IPS-NIHi7 (cell line): ENCODE results near the gene PHLPP1.
A peak's percentile ranks its signal among the peaks of the same experiment; 100 is the strongest.

Experiments used
- DNase-seq: peaks from one replicate; pipeline ENCODE4 v3.0.0; 2012; ENCODE audit warnings: mixed read lengths; ENCODE audit errors: extremely low spot score

Gene PHLPP1

DNA sequence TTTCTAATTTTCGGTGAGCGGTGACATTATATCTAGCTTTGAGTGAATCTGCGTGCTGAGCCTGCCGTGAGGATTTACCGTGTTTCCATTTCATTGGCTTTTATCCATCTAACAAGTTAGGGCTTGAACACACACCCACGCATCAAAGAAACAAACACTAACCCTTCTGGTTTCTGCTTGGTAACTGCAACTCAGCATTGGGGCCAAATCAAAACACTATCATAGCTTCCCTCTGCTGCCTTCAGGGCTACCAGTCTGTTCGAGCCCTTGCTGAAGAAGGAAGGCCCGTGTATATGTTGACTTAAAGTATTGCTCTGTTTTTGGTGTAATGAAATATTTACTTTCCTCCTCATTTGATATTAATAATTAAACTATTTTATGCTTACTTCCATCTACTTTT is 227.2 kb downstream of the PHLPP1 start:
- DNase-seq, result no peak

DNA sequence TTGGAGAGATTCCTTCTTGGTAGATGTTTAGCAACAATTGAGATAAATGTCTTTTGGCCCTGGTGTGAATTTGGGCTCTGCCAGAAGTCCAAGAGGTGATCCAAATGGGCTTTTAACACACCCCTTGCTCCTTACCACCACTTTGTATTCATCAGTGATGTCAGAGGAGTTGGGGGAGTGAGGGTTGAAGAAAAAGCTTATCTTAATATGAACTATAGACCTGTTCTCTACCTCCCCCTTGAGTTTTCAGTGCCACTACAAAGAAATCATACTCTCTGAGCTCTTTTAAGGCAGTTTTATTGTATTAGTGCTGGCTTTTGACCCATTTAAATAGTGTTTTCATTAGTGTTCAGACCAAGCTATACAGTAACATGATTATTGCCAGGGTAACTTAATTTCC is 229.1 kb downstream of the PHLPP1 start:
- peak; percentile 15 for DNase-seq

DNA sequence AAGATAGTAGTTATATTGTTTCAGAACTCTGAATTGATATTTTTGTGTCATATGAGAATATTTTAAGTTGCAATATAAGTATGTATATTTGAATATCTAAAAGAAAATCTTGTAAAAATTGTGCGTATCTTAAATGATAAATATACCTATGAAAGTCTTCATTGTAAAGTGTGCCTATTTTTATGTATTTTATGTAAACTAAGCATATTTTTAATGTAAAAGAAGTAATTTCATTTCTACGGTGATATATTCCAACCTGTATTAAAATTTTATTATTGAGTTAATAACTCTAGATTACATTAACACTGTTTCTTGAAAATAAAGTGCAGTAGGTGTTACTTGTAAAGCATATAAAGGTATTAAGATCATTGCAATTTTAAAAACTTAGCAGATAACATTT is 233.4 kb downstream of the PHLPP1 start:
- DNase-seq, result no peak

DNA sequence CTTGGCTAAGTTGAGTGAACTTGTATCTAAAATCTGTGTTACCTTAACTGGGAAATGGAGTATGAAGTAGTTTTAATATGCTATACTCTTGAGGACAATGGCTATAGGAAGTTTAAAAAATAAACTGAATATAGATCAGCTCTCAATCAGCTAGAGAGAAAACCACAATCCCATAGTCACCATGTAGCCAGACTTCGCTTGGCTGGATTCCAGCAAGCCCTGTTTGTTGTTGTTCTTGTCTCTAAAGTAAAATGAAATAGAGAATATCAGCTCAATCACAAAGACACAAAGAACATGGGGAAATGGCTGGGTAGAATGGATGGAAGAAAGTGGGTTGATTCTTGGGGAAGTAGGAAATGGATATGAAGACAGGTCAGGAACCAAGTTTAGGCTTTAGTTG is 234.9 kb downstream of the PHLPP1 start:
- DNase-seq, result no peak

DNA sequence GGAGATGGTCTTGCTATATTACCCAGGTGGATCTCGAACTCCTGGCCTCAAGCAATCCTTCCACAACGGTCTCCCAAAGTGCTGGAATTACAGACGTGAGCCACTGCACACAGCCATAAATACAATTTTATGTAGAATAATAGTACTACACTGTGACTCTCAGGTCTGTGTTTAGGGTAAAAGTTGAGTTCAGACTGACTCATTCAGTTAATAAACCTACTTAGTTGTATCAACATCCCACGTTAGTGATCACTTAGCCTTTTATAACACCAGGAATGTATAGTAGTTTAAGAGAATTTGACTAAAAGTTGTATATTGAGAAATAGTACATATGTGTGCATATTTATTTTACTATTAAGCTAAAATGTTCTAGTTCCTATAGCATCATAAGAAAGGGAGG is 237.5 kb downstream of the PHLPP1 start:
- DNase-seq, result no peak

DNA sequence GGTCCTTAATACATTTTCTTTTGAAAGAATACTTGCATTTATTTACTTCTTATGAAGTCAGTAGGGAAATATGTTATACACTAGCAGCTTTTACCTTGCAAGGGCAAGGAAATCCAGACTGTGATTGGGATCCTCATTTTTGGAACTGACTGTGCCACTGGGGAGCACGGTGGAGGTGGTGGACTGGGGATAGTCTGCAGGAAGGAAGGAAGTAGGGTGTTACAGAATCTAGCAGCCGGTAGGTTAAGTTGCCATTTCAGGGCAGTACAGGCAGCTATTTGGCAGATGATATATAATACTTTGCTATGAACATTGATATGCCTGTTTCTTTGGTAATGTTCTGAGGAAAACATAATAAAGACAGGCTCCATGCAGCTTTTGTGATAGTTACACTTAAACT is 238.3 kb downstream of the PHLPP1 start:
- DNase-seq, result no peak

DNA sequence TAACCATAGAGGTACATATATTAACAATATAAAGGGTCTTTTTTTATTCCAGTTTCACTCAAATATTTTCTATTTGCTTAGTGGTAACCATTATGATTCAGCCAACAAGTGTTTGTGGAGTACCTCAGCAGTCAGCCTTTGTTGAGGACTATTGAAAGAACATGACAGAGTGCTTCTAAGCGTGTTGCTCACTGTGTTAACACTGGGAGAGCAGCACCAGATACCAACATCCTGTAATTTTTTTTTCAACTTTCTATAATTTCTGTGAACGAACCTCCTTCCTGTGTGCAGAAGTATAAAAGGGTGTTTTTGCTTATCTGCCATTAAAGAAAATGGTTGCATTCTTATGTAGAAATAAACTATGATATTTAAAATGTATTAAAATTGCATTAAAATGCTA is 239.0 kb downstream of the PHLPP1 start:
- no peak for DNase-seq

DNA sequence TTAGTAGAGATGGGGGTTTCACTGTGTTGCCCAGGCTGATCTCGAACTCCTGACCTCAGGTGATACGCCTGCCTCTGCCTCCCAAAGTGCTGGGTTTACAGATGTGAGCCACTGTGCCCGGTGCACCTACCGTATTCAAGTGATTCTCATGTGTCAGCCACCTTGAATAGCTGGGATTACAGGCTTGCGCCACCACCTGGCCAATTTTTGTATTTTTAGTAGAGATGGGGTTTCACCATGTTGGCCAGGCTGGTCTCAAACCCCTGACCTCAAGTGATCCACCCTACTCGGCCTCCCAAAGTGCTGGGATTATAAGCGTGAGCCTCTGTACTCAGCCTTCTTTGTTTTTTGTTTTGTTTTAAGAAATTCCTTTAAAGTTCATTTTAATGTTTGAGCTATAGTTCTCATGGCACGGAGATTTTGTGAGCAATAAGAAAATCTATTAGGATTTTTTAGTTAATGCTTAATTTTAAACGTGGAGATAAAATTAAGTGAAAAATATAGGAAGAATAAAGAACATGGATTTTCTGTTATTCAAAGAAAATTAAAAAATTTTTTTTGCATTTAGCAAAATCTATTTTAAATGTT is 242.6 kb downstream of the PHLPP1 start:
- DNase-seq, result no peak

DNA sequence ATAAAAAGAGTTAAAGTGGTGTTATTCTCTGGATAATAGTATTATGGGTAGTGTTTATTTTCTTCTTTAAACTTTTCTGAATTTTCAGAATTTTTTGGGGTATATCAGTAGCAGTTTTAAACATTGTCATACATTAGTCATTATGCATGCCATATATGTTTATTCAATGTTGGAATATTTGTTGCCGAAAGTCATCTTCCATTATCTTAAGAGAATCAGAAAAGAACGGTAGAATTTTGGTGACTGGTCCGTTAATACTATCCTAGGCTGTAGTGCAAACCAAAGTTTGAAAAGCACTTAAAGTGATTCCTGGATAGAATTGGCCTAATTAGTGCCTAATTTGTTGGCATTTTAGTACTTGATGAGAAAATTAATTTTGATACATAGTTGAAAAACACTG is 244.1 kb downstream of the PHLPP1 start:
- no peak for DNase-seq

DNA sequence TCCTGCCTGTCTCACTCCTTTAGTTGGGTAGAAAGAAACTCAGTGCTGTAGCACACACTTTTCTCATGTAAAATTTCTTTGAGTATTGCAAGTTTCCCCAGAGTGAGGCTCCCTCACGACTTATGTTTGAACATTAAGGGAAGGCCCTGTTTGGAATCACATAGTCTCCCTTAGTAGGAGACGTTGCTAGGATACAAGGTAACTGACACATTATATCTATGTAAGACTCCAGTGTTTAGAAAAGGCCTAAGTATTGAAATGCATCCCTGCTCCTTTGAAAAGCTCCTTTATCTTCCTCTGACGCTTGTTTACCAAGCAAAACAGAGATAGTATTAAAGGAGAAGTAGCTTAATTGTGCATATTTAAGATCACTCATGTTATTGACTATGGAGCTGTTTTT is 248.2 kb downstream of the PHLPP1 start:
- DNase-seq, result no peak

DNA sequence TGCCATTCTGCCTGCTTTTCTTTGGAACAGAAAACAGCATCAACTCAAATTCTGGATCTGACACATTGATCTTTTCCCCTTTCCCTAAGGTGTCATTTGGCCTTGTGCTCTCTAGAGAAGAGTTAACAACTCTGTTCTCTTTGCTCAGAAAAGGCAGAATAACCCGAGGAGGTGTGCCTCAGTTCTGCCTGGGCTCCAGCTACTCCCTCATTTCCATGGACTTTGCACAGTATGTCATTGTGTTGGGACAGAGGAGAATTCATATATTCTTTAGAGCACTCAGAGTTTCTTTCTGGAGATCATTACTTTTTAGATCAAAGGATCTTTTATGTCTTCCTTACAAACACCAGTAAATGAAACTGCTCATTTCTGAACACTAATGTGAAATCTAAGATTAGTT is 249.1 kb downstream of the PHLPP1 start:
- DNase-seq, result no peak

DNA sequence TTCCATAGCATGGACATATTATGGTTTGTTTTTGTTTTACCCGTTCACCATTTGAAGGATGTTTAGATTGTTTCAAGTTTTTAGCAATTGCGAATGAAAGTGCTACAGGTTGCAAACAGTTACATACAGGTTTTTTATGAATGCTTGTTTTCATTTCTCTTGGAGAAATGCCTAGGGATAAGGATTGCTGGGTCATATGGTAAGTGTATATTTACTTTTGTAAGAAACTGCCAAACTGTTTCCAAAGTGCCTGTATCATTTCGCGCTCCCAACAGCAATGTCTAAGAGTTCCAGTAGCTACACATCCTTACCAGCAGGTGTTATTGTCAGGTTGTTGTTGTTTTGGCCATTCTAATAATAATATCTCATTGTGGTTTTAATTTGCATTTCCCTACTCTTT is 251.7 kb downstream of the PHLPP1 start:
- no peak for DNase-seq

DNA sequence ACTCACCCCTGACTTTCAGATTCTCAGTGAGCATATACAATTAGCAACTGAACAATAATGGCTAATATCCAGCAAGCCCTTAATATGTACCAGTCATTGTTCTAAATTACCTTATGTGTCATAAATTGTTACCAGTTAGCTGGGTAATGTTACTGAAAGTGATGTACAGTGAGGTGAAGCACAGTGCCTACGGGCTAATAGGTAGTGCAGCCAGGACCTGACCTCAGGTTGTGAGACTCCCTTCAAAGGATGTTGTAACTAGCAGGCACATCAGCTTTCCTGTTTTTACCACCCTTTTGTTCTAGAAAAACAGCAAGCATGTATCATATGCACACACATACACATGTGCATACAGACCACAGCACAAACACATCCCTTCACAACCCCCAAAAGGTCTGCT is 258.3 kb downstream of the PHLPP1 start:
- no peak for DNase-seq

DNA sequence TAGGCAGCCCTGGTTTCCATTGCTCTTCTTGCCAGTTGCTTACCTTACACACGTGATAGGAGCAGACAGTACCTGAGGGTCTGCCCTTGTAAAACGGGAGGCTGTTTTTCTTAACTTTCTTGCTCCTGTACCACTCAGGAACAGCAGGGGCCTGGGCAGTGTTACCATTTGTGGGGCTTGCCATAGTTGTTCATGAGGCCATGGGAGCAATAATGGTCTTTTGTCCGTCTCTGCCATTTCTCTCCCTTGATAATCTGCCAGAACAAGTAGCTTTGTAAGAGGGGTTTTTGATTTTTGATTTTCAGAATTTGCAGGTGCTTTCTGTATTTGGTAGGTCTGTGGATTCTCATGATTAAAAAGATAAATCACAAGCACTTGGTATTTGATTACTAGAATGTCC is 259.0 kb downstream of the PHLPP1 start:
- DNase-seq, result no peak

DNA sequence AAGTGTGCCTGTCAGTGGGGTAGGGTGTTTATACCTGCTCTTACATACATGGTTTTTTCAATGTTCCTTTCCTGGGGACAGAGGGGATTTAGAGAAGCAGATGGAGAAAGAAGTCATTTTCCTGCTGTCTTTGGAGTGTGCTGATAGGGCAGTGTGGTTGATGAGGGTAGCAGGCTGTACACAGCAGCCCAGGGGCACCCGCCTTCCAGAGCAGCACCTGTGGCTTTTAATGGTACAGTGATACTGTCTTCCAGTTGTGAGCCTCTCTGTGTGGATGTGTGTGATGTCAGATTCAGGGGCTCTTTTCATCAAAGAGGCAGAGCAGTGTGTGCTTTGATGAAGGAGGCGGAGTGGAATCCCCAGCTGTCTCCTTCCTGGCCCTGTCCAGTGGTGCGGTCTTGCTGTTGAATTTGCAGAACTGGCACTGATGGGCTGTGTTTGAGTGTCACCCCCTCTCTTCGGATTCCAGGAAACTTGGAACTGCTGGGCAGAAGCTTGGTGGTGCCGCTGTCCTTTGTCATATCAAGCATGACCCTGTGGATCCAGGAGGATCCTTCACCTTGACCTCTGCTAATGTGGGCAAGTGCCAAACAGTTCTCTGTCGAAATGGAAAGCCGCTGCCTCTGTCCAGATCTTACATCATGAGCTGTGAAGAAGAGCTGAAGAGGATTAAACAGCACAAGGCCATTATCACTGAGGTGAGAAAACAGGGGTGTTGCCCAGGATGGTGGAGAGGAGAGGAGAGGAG is 259.8 kb downstream of the PHLPP1 start:
- DNase-seq, result no peak

DNA sequence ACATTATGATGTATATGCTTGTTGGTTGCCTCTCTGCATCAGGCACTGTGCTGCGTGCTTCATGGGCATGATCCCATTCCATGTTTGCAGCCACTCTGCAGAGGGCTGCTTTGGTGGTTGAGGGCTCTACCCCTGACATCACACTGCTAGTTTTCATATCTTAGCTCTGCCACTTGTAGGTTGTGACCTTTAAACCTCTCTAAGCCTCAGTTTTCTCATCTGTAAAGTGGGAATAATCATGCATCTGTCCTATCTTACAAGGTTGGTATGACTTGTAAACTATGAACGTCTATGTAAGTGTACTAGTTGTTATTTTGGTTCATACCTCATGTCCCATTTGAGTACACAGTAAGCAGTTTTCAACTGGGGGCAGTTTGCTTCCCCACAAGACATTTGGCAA is 260.4 kb downstream of the PHLPP1 start:
- no peak for DNase-seq

DNA sequence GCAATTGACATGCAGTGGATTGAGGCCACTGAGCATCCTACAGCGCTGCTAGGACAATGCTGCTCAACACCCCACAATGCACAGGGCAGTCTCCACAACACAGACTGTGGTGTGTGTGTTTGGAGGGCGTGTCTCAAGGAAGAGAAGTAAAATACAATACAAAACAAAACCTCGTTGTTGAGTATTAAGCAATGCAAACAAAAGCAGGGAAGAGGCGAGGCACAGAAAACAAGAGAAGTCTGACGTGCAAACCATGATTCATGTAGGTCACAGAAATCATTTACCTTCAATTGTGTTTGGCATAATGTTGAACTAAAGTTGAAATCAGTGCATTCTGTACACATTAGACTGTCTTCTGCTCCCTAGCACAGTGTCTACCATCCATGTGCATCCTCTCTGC is 260.9 kb downstream of the PHLPP1 start:
- DNase-seq, result no peak

DNA sequence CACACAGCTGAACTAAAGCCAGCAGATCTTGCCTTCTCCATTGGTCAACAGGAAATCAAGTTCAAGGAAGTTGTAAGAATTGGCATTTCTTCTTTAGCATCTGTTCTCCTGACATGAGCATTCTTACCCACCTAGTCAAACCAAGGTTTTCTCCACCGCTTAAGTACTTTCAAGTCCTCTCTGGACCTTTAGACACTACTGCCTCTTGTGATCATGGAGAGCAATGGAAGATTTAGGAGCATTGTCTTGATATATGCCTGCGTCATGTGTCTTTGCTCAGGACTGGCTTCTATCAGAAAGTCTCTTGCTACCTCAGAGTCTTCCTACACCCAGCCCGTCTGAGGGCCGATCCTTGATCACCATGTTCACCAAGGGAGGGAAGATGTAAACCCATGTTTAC is 262.2 kb downstream of the PHLPP1 start:
- DNase-seq, result no peak

DNA sequence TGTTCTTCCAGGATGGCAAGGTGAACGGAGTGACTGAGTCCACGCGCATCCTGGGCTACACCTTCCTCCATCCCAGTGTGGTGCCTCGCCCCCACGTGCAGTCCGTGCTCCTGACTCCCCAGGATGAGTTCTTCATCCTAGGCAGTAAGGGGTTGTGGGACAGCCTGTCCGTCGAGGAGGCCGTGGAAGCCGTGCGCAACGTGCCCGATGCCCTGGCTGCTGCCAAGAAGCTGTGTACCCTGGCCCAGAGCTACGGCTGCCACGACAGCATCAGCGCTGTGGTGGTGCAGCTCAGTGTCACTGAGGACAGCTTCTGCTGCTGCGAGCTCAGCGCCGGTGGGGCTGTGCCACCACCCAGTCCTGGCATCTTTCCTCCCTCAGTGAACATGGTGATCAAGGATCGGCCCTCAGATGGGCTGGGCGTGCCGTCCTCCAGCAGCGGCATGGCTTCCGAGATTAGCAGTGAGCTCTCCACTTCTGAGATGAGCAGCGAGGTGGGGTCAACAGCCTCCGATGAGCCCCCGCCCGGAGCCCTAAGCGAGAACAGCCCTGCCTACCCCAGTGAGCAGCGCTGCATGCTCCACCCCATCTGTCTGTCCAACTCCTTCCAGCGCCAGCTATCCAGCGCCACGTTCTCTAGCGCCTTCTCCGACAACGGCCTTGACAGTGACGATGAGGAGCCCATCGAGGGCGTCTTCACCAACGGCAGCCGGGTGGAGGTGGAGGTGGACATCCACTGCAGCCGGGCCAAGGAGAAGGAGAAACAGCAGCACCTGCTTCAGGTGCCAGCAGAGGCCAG is 263.1 kb downstream of the PHLPP1 start:
- no peak for DNase-seq

DNA sequence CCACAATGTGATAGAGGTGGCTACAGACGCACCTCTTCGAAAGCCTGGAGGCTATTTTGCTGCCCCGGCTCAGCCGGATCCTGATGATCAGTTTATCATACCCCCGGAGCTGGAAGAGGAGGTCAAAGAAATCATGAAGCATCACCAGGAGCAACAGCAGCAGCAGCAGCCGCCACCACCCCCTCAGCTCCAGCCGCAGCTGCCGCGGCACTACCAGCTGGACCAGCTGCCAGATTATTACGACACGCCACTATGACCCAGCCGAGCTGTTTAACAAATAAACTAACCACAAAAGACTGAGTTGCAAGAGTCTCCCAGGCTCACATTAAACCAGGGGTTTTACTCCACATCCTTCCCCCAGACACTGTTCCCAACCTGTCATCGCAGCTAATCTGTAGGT is 263.8 kb downstream of the PHLPP1 start:
- no peak for DNase-seq

DNA sequence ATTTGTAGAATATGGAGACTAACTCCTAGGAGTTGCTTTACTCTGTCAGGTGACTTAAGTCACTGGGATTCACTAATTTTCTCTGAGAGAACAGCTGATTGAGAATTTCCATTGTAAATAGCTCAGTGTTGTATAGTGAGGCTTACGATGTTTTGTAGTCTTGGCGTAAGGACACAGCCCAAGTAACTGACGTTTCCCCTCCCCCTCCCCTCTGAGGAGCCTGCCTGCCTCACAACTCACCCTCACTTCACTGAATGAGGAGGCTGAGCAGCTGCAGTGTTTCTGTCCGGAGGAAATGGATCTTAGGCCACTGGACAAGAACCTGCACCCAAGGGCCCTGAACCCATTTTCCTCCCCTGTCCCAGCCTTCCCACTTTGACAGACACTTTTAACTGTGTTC is 264.6 kb downstream of the PHLPP1 start:
- DNase-seq, result no peak

DNA sequence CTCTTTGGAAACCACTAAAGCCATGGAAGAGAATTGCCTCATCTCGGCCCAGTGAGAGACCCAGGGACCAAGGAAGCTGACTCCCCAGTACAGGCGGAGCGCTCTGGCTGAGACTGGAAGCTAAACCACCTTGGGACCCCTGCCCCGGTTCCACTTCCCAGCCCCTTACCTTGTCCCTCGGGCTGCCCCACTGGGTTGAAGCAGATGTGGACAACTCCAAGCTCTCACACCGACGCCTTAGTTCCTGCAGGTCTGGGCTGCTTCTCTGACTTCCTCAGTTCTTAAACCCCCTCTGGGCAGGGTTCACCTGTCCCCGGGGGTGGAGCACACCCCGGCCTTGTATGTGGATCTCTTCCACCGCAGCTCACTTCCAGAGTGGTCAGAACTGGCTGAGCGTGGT is 266.2 kb downstream of the PHLPP1 start:
- no peak for DNase-seq

DNA sequence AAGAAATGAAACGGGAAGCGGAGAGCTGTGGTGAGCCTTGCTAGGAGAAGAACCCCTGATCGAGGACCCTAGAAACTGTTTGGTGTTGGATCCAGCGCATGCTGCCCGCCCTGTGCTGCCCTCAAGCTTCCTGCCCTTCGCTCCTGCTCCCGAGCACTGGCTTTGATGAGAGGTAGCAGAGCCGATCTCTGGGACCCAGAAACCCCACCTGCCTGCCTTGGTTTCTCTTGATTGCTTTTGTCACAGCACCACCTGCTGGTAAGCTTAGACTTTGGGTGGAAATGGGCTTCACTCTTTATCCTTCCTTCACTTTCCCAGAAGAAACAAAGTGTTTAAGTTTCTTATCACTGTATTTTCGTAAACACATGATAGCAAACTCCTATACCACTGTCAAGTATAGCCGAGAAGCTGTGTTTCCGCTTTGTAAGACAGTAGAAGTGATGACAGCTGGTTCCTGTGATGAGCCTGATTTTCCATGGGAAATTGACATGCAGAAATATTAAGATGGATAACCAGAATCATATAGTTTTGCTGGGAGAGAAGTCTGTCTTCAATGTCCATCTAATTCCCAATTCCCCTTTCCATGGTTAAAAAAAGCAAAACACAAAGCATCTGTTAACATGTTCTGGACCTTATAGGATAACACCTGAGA is 267.4 kb downstream of the PHLPP1 start:
- peak; percentile 84 for DNase-seq
